SU-DHL-6 (cell line): ENCODE measurements around the gene DOCK3.

Experiments
- H2AFZ ChIP-seq: fragments of 200-600 bp; sonication (generic); 2 replicates; pipeline ENCODE4 v1.6.1; 2014; ENCODE audit warnings: low read depth, mild to moderate bottlenecking, moderate library complexity, mixed read lengths, antibody characterized with exemption, low read length; ENCODE audit not compliant: severe bottlenecking
- H3F3A ChIP-seq: fragments of 200-600 bp; shearing (Covaris generic); 2 replicates; pipeline ENCODE4 v1.6.0; 2016; ENCODE audit warnings: antibody characterized with exemption, mild to moderate bottlenecking; ENCODE audit not compliant: insufficient read depth
- H3K27ac ChIP-seq: fragments of 200-600 bp; sonication (generic); 2 replicates; pipeline ENCODE4 v1.5.1; 2016; ENCODE audit warnings: low read depth, mild to moderate bottlenecking, low read length, moderate library complexity, mixed read lengths
- H3K27me3 ChIP-seq: fragments of 200-600 bp; sonication (generic), shearing (Covaris generic); 2 replicates; pipeline ENCODE4 v1.6.0; 2014; ENCODE audit warnings: mild to moderate bottlenecking, low read length
- H3K36me3 ChIP-seq: fragments of 200-600 bp; sonication (generic); 2 replicates; pipeline ENCODE4 v1.6.1; 2014; ENCODE audit warnings: mild to moderate bottlenecking, low read length, mixed read lengths
- H3K4me2 ChIP-seq: fragments of 300-600, 200-600 bp; shearing (Covaris generic), sonication (generic); 2 replicates; pipeline ENCODE4 v1.6.0; 2014; ENCODE audit warnings: low read length, low read depth, mild to moderate bottlenecking; ENCODE audit not compliant: poor library complexity, severe bottlenecking
- H3K4me3 ChIP-seq: fragments of 200-600 bp; sonication (generic); 2 replicates; pipeline ENCODE4 v1.5.1; 2014; ENCODE audit warnings: antibody characterized with exemption, low read length, mild to moderate bottlenecking, mixed read lengths; ENCODE audit not compliant: insufficient read depth, poor library complexity, severe bottlenecking
- H3K79me2 ChIP-seq: fragments of 200-600 bp; sonication (generic); 2 replicates; pipeline ENCODE4 v1.6.1; 2014; ENCODE audit warnings: mild to moderate bottlenecking, low read length, moderate library complexity; ENCODE audit not compliant: insufficient read depth
- H3K9ac ChIP-seq: fragments of 200-600 bp; sonication (generic); 2 replicates; pipeline ENCODE4 v1.7.0; 2014; ENCODE audit warnings: mild to moderate bottlenecking, low read length
- H3K9me2 ChIP-seq: fragments of 200-600 bp; sonication (generic); replicated peaks from 2 replicates; pipeline ENCODE4 v1.6.1; 2014; ENCODE audit warnings: low read length; ENCODE audit not compliant: insufficient read depth
- H3K9me3 ChIP-seq: fragments of 200-600 bp; sonication (generic); 2 replicates; pipeline ENCODE4 v1.6.1; 2014; ENCODE audit warnings: low read length, mixed read lengths; ENCODE audit not compliant: insufficient read depth
- H4K20me1 ChIP-seq: fragments of 200-600 bp; sonication (generic); 2 replicates; pipeline ENCODE4 v1.6.1; 2014; ENCODE audit warnings: low read depth, mild to moderate bottlenecking, antibody characterized with exemption, low read length, moderate library complexity, mixed read lengths
- CTCF ChIP-seq: fragments of 200-600 bp; sonication (generic); IDR thresholded peaks from one replicate; pipeline ENCODE4 v1.5.1; 2017; ENCODE audit warnings: antibody characterized with exemption, mild to moderate bottlenecking, low read length, moderate library complexity; ENCODE audit not compliant: insufficient read depth, poor library complexity, severe bottlenecking
- EZH2phosphoT487 ChIP-seq: fragments of 200-600 bp; sonication (generic), shearing (Covaris generic); conservative IDR thresholded peaks from 2 replicates; pipeline ENCODE4 v1.6.1; 2018; ENCODE audit warnings: mild to moderate bottlenecking, antibody characterized with exemption, low read length, moderate library complexity, mixed read lengths

Gene DOCK3

GRCh38 chr3:51384726-51385473 is 710.2 kb downstream of the DOCK3 start, which contains the start of gene MANF:
Gene MANF (plus strand): TSS chr3:51385291. CDS start chr3:51385343, 52 bp downstream.
- Histone ChIP-seq H3K9me3 (no peaks in the 10 kb centered on the region), H3K4me3 (peak within 1 kb of the TSS; percentile 91), H3K4me2 (peak within 1 kb of the TSS; percentile 90), H3K36me3 (peaks cover 3% of the 10 kb centered on the region; the same call in 1 of the 2 replicates), H3K27ac (peak within 1 kb of the TSS; percentile 61), H2AFZ (peak within 1 kb of the TSS; percentile 36), H3K9ac (peak within 1 kb of the TSS; percentile 90), H3K79me2 (peaks cover 29% of the 10 kb centered on the region), H3F3A (peaks cover 37% of the 10 kb centered on the region), H3K27me3 (no peaks in the 10 kb centered on the region), H4K20me1 (no peaks in the 10 kb centered on the region), H3K9me2 (no peaks in the 10 kb centered on the region)
- TF ChIP-seq CTCF, result no peak

GRCh38 chr3:51385621-51386091 is 710.9 kb downstream of the DOCK3 start:
- H3K4me2 ChIP-seq, result peak overlapping the region; percentile 90
- peak overlapping the region; percentile 61 for H3K27ac ChIP-seq
- H3K9ac ChIP-seq, result peak overlapping the region; percentile 90
- peaks cover 29% of the 10 kb centered on the region for H3K79me2 ChIP-seq
- no peak overlapping the region for H2AFZ ChIP-seq
- no peaks in the 10 kb centered on the region for H4K20me1 ChIP-seq
- peak overlapping the region; percentile 91 for H3K4me3 ChIP-seq
- H3K9me3 ChIP-seq, result no peaks in the 10 kb centered on the region
- H3F3A ChIP-seq, result peaks cover 45% of the 10 kb centered on the region
- no peaks in the 10 kb centered on the region for H3K9me2 ChIP-seq
- no peak for TF ChIP-seq CTCF
- TF ChIP-seq EZH2phosphoT487, result no peak
- H3K36me3 ChIP-seq, result peaks cover 3% of the 10 kb centered on the region; the same call in 1 of the 2 replicates
- no peaks in the 10 kb centered on the region for H3K27me3 ChIP-seq

GRCh38 chr3:51386159-51386851 is 711.6 kb downstream of the DOCK3 start:
- H3K79me2 ChIP-seq, result peaks cover 29% of the 10 kb centered on the region
- peak overlapping the region; percentile 61 for H3K27ac ChIP-seq
- peak overlapping the region; percentile 91 for H3K4me3 ChIP-seq
- no peaks in the 10 kb centered on the region for H3K27me3 ChIP-seq
- H3K9me2 ChIP-seq, result no peaks in the 10 kb centered on the region
- no peaks in the 10 kb centered on the region for H4K20me1 ChIP-seq
- no peak overlapping the region for H2AFZ ChIP-seq
- no peaks in the 10 kb centered on the region for H3K9me3 ChIP-seq
- peaks cover 47% of the 10 kb centered on the region for H3F3A ChIP-seq
- TF ChIP-seq CTCF (no peak), EZH2phosphoT487 (no peak)
- peaks cover 3% of the 10 kb centered on the region; the same call in 1 of the 2 replicates for H3K36me3 ChIP-seq
- H3K4me2 ChIP-seq, result peak overlapping the region; percentile 90
- H3K9ac ChIP-seq, result peak overlapping the region; percentile 90
